Brain microvascular endothelial cell (primary cell): ENCODE results near the gene PARD6A.

Experiments
- DNase-seq: peaks from one replicate; pipeline ENCODE4 v3.0.0-alpha.2; 2020
- H3K27ac ChIP-seq: fragments of 250-450 bp; sonication (Bioruptor Pico); 2 replicates; pipeline ENCODE4 v1.5.1; 2020; ENCODE audit warnings: mild to moderate bottlenecking, moderate library complexity
- H3K27me3 ChIP-seq: fragments of 250-450 bp; sonication (Bioruptor Pico); replicated peaks from 2 replicates; pipeline ENCODE4 v1.5.1; 2020; ENCODE audit warnings: mild to moderate bottlenecking
- H3K36me3 ChIP-seq: fragments of 250-450 bp; sonication (Bioruptor Pico); replicated peaks from 2 replicates; pipeline ENCODE4 v1.5.1; 2020; ENCODE audit warnings: mild to moderate bottlenecking
- H3K4me3 ChIP-seq: 2 replicates; pipeline ENCODE4 v1.5.1; 2011; ENCODE audit warnings: low read depth, mild to moderate bottlenecking, control low read depth, low read length, moderate library complexity
- CTCF ChIP-seq: IDR thresholded peaks from 2 replicates; pipeline ENCODE4 v1.5.1; 2011; ENCODE audit warnings: low read depth, mild to moderate bottlenecking, moderate library complexity, low read length, control low read depth, inconsistent platforms; ENCODE audit errors: missing control alignments
- in situ Hi-C: cut with HindIII; loops from 2 replicates; pipeline ENCODE4 v1.10.0; 2017; ENCODE audit warnings: low sequenced_read_pairs, low pct_ligation_motif_present

Gene PARD6A

DNA sequence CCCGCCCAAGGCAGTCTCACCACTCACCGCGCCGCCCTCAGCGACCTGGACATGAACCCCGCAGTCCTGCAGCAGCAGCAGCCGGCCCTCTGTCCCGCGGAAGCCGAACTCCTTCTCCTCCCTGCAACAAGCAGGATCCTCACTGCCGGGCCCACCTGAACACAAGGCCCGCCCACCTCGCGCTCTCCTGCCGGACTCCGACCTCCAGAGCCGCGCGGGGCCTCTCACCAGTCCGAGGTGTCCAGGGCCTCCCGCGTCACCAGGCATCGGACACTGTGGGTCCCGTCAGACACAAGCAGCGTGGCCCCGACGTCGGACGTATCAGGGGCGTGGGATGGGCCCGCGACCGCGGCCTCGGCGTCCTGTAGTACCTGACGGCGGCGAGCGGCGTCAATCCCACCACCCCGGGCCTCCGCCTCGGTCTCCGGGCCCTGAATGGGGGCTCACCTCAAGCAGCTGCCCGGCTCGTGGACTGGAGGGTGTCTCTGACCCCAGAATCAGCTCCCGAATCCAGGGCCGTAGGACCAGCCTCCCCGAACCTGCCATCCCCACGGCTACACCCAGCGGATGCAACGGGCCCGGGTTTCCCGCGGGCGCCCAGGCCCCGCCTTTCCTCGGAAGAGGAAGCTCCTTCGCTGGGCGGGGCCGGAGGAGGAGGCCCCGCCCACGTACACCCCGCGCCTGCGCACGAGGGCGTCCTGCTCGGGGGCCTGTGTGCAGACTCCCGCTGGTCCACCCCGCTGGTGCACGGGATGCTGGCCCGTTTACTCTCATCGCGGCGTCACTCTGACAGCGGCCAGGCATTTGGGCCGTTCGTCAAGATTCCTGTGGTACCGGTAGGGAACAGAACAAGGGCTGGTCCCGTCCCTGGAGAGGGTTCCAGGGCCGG lies 841 bp upstream of the PARD6A start, which contains the start of gene ACD:
Gene ACD, minus strand, starts transcription at position 586 of the 889 bp plus-strand sequence. Its CDS starts 40 bp downstream, at position 546.
- in situ Hi-C loops: no loop called here
- no peak for TF ChIP-seq CTCF
- DNase-seq: peak; percentile 68
- Histone ChIP-seq H3K27me3 (no peaks in the 10 kb centered on the region), H3K27ac (peak within 1 kb of the TSS; percentile 78), H3K4me3 (peak within 1 kb of the TSS; percentile 85), H3K36me3 (no peaks in the 10 kb centered on the region)

- Histone ChIP-seq H3K27me3 (no peaks in the 10 kb centered on the region), H3K27ac (no peak overlapping the region), H3K36me3 (no peaks in the 10 kb centered on the region), H3K4me3 (peak overlapping the region; percentile 85)
- in situ Hi-C loops: no loop called here
- TF ChIP-seq CTCF: no peak
- DNase-seq: peak; percentile 25
Measured at GRCh38 chr16:67661101-67661761, 471 bp downstream of the PARD6A start.

- Histone ChIP-seq H3K27me3 (no peaks in the 10 kb centered on the region), H3K36me3 (no peaks in the 10 kb centered on the region), H3K4me3 (no peak overlapping the region), H3K27ac (no peak overlapping the region)
- in situ Hi-C loops: no loop called here
- no peak for TF ChIP-seq CTCF
- no peak for DNase-seq
Measured at GRCh38 chr16:67661886-67662652, 1.3 kb downstream of the PARD6A start.

GRCh38 chr16:67662653-67663010 lies 1.9 kb downstream of the PARD6A start:
- H3K27ac ChIP-seq: no peak overlapping the region
- TF ChIP-seq CTCF: no peak
- no peaks in the 10 kb centered on the region for H3K36me3 ChIP-seq
- in situ Hi-C loops: no loop called here
- no peak for DNase-seq
- no peaks in the 10 kb centered on the region for H3K27me3 ChIP-seq
- H3K4me3 ChIP-seq: no peak overlapping the region

GRCh38 chr16:67663151-67663876 lies 2.6 kb downstream of the PARD6A start:
- Histone ChIP-seq H3K36me3 (no peaks in the 10 kb centered on the region), H3K4me3 (no peak overlapping the region), H3K27ac (no peak overlapping the region), H3K27me3 (no peaks in the 10 kb centered on the region)
- TF ChIP-seq CTCF: peak; percentile 62
- in situ Hi-C loops: no loop called here
- peak; percentile 19 for DNase-seq
